Measurements from ENCODE around the gene TAF4.

The TAF4 gene

GRCh38 chr20:62050166-62051120, 15.2 kb downstream of the TAF4 start:
- Histone ChIP-seq H3K4me1 (ENCODE audit: control insufficient read depth, low read depth, low read length) (no peaks in the 10 kb centered on the region), H3K27ac (ENCODE audit: low read depth, low read length) (no peak overlapping the region), H3K79me2 (ENCODE audit: control insufficient read depth, insufficient read depth, low read length) (peaks cover 93% of the 10 kb centered on the region), H3K9ac (ENCODE audit: low read length) (no peak overlapping the region), H3K23ac (ENCODE audit: low read length) (no peak overlapping the region), H3K36me3 (ENCODE audit: control insufficient read depth, insufficient read depth, low read length) (peaks cover 3% of the 10 kb centered on the region), H2AK5ac (ENCODE audit: low read length) (no peak overlapping the region), H3K79me1 (ENCODE audit: low read length) (peaks cover 40% of the 10 kb centered on the region), H2BK5ac (ENCODE audit: low read length) (no peak overlapping the region), H3K27me3 (ENCODE audit: insufficient read depth, low read length, poor library complexity) (no peaks in the 10 kb centered on the region), H3K4me2 (ENCODE audit: low read length) (no peak overlapping the region), H2BK120ac (ENCODE audit: low read depth, low read length) (no peak overlapping the region), H3K56ac (ENCODE audit: low read length) (no peak overlapping the region), H3K18ac (ENCODE audit: low read length) (no peak overlapping the region), H4K5ac (ENCODE audit: low read length) (no peak overlapping the region), H2BK15ac (replicated peaks; ENCODE audit: low read depth) (no peak overlapping the region), H4K8ac (ENCODE audit: low read depth, low read length) (no peak overlapping the region), H3K4me3 (ENCODE audit: low read length) (no peak overlapping the region), H3K4ac (ENCODE audit: low read depth, low read length) (no peak overlapping the region)
- WGBS (ENCODE audit: extremely low coverage, insufficient coverage, low lambda C conversion rate): no CpG with 5 or more reads among the region's 18 CpGs
- no peak for DNase-seq

- no peak overlapping the region for H3K23ac ChIP-seq (ENCODE audit: low read length)
- H4K5ac ChIP-seq (ENCODE audit: low read length): no peak overlapping the region
- H3K79me1 ChIP-seq (ENCODE audit: low read length): peaks cover 42% of the 10 kb centered on the region
- no peak overlapping the region for H2BK15ac ChIP-seq (replicated peaks; ENCODE audit: low read depth)
- no peak overlapping the region for H4K8ac ChIP-seq (ENCODE audit: low read depth, low read length)
- H3K27me3 ChIP-seq (ENCODE audit: insufficient read depth, low read length, poor library complexity): no peaks in the 10 kb centered on the region
- WGBS (ENCODE audit: extremely low coverage, insufficient coverage, low lambda C conversion rate): no CpG with 5 or more reads among the region's 22 CpGs
- no peak overlapping the region for H2BK5ac ChIP-seq (ENCODE audit: low read length)
- DNase-seq: no peak
- H2AK5ac ChIP-seq (ENCODE audit: low read length): no peak overlapping the region
- H3K4ac ChIP-seq (ENCODE audit: low read depth, low read length): no peak overlapping the region
- H3K18ac ChIP-seq (ENCODE audit: low read length): no peak overlapping the region
- no peaks in the 10 kb centered on the region for H3K4me1 ChIP-seq (ENCODE audit: control insufficient read depth, low read depth, low read length)
- no peak overlapping the region for H3K9ac ChIP-seq (ENCODE audit: low read length)
- no peak overlapping the region for H3K4me3 ChIP-seq (ENCODE audit: low read length)
- no peak overlapping the region for H3K4me2 ChIP-seq (ENCODE audit: low read length)
- no peak overlapping the region for H3K27ac ChIP-seq (ENCODE audit: low read depth, low read length)
- H3K56ac ChIP-seq (ENCODE audit: low read length): no peak overlapping the region
- no peak overlapping the region for H2BK120ac ChIP-seq (ENCODE audit: low read depth, low read length)
- H3K79me2 ChIP-seq (ENCODE audit: control insufficient read depth, insufficient read depth, low read length): peaks cover 92% of the 10 kb centered on the region
- H3K36me3 ChIP-seq (ENCODE audit: control insufficient read depth, insufficient read depth, low read length): peaks cover 3% of the 10 kb centered on the region
Observed at GRCh38 chr20:62049342-62050165, 16.1 kb downstream of the TAF4 start.

- no peak overlapping the region for H2BK15ac ChIP-seq (replicated peaks; ENCODE audit: low read depth)
- peaks cover 38% of the 10 kb centered on the region for H3K79me1 ChIP-seq (ENCODE audit: low read length)
- DNase-seq: no peak
- peaks cover 2% of the 10 kb centered on the region for H3K36me3 ChIP-seq (ENCODE audit: control insufficient read depth, insufficient read depth, low read length)
- H3K56ac ChIP-seq (ENCODE audit: low read length): no peak overlapping the region
- no peak overlapping the region for H3K18ac ChIP-seq (ENCODE audit: low read length)
- no peak overlapping the region for H3K27ac ChIP-seq (ENCODE audit: low read depth, low read length)
- WGBS (ENCODE audit: extremely low coverage, insufficient coverage, low lambda C conversion rate): no CpG with 5 or more reads among the region's 18 CpGs
- no peak overlapping the region for H2AK5ac ChIP-seq (ENCODE audit: low read length)
- H3K4ac ChIP-seq (ENCODE audit: low read depth, low read length): no peak overlapping the region
- no peak overlapping the region for H3K4me3 ChIP-seq (ENCODE audit: low read length)
- H2BK5ac ChIP-seq (ENCODE audit: low read length): no peak overlapping the region
- no peak overlapping the region for H3K4me2 ChIP-seq (ENCODE audit: low read length)
- no peak overlapping the region for H3K9ac ChIP-seq (ENCODE audit: low read length)
- no peak overlapping the region for H2BK120ac ChIP-seq (ENCODE audit: low read depth, low read length)
- H3K4me1 ChIP-seq (ENCODE audit: control insufficient read depth, low read depth, low read length): no peaks in the 10 kb centered on the region
- H3K23ac ChIP-seq (ENCODE audit: low read length): no peak overlapping the region
- no peak overlapping the region for H4K5ac ChIP-seq (ENCODE audit: low read length)
- H3K27me3 ChIP-seq (ENCODE audit: insufficient read depth, low read length, poor library complexity): no peaks in the 10 kb centered on the region
- peaks cover 85% of the 10 kb centered on the region for H3K79me2 ChIP-seq (ENCODE audit: control insufficient read depth, insufficient read depth, low read length)
- H4K8ac ChIP-seq (ENCODE audit: low read depth, low read length): no peak overlapping the region
Observed at GRCh38 chr20:62048821-62049291, 16.8 kb downstream of the TAF4 start.

DNA sequence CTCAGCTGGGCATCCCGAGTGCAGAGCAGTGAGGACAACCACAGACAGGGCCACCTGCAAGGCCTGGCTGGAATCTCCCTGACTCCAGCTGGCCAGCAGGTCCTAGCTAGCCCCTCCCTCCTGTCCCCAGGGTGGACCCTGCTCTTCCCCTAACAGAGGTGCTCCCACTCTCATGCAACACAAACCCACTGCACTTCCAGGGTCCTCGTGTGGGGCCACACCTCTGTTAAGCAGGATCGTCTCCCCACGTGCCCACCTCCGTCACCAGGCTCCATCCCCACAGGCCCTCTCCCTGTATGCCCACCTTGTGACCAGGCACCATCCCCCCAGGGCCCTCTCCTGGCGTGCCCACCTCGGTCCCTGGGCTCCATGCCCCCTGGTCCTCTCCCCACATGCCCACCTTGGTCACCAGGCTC, 17.3 kb downstream of the TAF4 start:
- Histone ChIP-seq H3K27me3 (ENCODE audit: insufficient read depth, low read length, poor library complexity) (no peaks in the 10 kb centered on the region), H3K56ac (ENCODE audit: low read length) (no peak overlapping the region), H3K9ac (ENCODE audit: low read length) (no peak overlapping the region), H3K4ac (ENCODE audit: low read depth, low read length) (no peak overlapping the region), H4K5ac (ENCODE audit: low read length) (no peak overlapping the region), H2BK120ac (ENCODE audit: low read depth, low read length) (no peak overlapping the region), H3K27ac (ENCODE audit: low read depth, low read length) (no peak overlapping the region), H2BK5ac (ENCODE audit: low read length) (no peak overlapping the region), H3K4me1 (ENCODE audit: control insufficient read depth, low read depth, low read length) (no peaks in the 10 kb centered on the region), H3K18ac (ENCODE audit: low read length) (no peak overlapping the region), H3K4me3 (ENCODE audit: low read length) (no peak overlapping the region), H3K23ac (ENCODE audit: low read length) (no peak overlapping the region), H2BK15ac (replicated peaks; ENCODE audit: low read depth) (no peak overlapping the region), H3K79me1 (ENCODE audit: low read length) (peaks cover 37% of the 10 kb centered on the region), H3K79me2 (ENCODE audit: control insufficient read depth, insufficient read depth, low read length) (peaks cover 85% of the 10 kb centered on the region), H4K8ac (ENCODE audit: low read depth, low read length) (no peak overlapping the region), H3K4me2 (ENCODE audit: low read length) (no peak overlapping the region), H2AK5ac (ENCODE audit: low read length) (no peak overlapping the region), H3K36me3 (ENCODE audit: control insufficient read depth, insufficient read depth, low read length) (no peaks in the 10 kb centered on the region)
- DNase-seq: no peak
- WGBS (ENCODE audit: extremely low coverage, insufficient coverage, low lambda C conversion rate): no CpG with 5 or more reads among the region's 7 CpGs

- H3K4me3 ChIP-seq (ENCODE audit: low read length): no peak overlapping the region
- H3K79me2 ChIP-seq (ENCODE audit: control insufficient read depth, insufficient read depth, low read length): peaks cover 83% of the 10 kb centered on the region
- no peak overlapping the region for H3K18ac ChIP-seq (ENCODE audit: low read length)
- no peaks in the 10 kb centered on the region for H3K27me3 ChIP-seq (ENCODE audit: insufficient read depth, low read length, poor library complexity)
- no peak overlapping the region for H3K56ac ChIP-seq (ENCODE audit: low read length)
- no peak overlapping the region for H2BK5ac ChIP-seq (ENCODE audit: low read length)
- H4K8ac ChIP-seq (ENCODE audit: low read depth, low read length): no peak overlapping the region
- no peak overlapping the region for H2AK5ac ChIP-seq (ENCODE audit: low read length)
- no peak overlapping the region for H2BK120ac ChIP-seq (ENCODE audit: low read depth, low read length)
- DNase-seq: no peak
- H3K4me1 ChIP-seq (ENCODE audit: control insufficient read depth, low read depth, low read length): no peaks in the 10 kb centered on the region
- H3K4me2 ChIP-seq (ENCODE audit: low read length): no peak overlapping the region
- H3K79me1 ChIP-seq (ENCODE audit: low read length): peaks cover 34% of the 10 kb centered on the region
- H3K23ac ChIP-seq (ENCODE audit: low read length): no peak overlapping the region
- no peak overlapping the region for H3K4ac ChIP-seq (ENCODE audit: low read depth, low read length)
- no CpG with 5 or more reads among the region's 24 CpGs for WGBS (ENCODE audit: extremely low coverage, insufficient coverage, low lambda C conversion rate)
- no peak overlapping the region for H4K5ac ChIP-seq (ENCODE audit: low read length)
- H3K27ac ChIP-seq (ENCODE audit: low read depth, low read length): no peak overlapping the region
- H2BK15ac ChIP-seq (replicated peaks; ENCODE audit: low read depth): no peak overlapping the region
- H3K9ac ChIP-seq (ENCODE audit: low read length): no peak overlapping the region
- no peaks in the 10 kb centered on the region for H3K36me3 ChIP-seq (ENCODE audit: control insufficient read depth, insufficient read depth, low read length)
Observed at GRCh38 chr20:62047666-62048345, 17.9 kb downstream of the TAF4 start.
